Cardiac muscle cell (in vitro differentiated cells and primary cell): ENCODE results near the gene CYSTM1. TPM values are rescaled to one million over a fixed set of nuclear protein-coding genes. Genes with fewer than 3 reads are reported as not detected.

Experiments used
- DNase-seq, 2 donors: peaks; one replicate each; pipeline versions ENCODE4 v3.0.0 to v3.0.0-alpha.2; 2010 to 2017; ENCODE audit warnings: low read depth in 1 of 2, low spot score in 1 of 2
- H3K27ac ChIP-seq: fragments of 200-600 bp; sonication (generic); 2 replicates; pipeline ENCODE4 v1.5.1; 2016
- H3K27me3 ChIP-seq: fragments of 200-600 bp; sonication (generic); 2 replicates; pipeline ENCODE4 v1.6.0; 2016; ENCODE audit warnings: control low read depth
- H3K36me3 ChIP-seq: fragments of 200-600 bp; sonication (generic); 2 replicates; pipeline ENCODE4 v1.5.1; 2016; ENCODE audit warnings: control low read depth
- H3K4me1 ChIP-seq: fragments of 200-600 bp; sonication (generic); 2 replicates; pipeline ENCODE4 v1.8.1; 2017; ENCODE audit warnings: low read depth, mild to moderate bottlenecking, mixed run types
- H3K4me3 ChIP-seq: fragments of 200-600 bp; sonication (generic); 2 replicates; pipeline ENCODE4 v1.5.1; 2016; ENCODE audit warnings: mild to moderate bottlenecking
- H3K9me3 ChIP-seq: fragments of 200-600 bp; sonication (generic); 2 replicates; pipeline ENCODE4 v1.5.1; 2017; ENCODE audit warnings: low read depth, mild to moderate bottlenecking, control low read depth
- polyA plus RNA-seq: library from polyadenylated mRNA; unstranded; fragments of >200 nt; fragmentation: Nextera tagmentation; extraction: Ambion mirVana; gene quantifications from 2 replicates; pipeline ENCODE4 v1.2.1, GENCODE V29; 2016
- total RNA-seq: library from RNA; depleted of rRNA; stranded (reverse); fragments of >200 nt; gene quantifications from 2 replicates; pipeline ENCODE4 v1.2.3, GENCODE V29; 2016
- TF ChIP-seq, protein P1 (sequence below): IDR thresholded peaks from 2 replicates; pipeline ENCODE4 v1.5.1; 2012; ENCODE audit warnings: low read depth, mild to moderate bottlenecking, low read length

Gene CYSTM1
- total and polyA plus RNA-seq, 2 experiments from 2014 or later, result 31.8 to 83.7 TPM

DNA sequence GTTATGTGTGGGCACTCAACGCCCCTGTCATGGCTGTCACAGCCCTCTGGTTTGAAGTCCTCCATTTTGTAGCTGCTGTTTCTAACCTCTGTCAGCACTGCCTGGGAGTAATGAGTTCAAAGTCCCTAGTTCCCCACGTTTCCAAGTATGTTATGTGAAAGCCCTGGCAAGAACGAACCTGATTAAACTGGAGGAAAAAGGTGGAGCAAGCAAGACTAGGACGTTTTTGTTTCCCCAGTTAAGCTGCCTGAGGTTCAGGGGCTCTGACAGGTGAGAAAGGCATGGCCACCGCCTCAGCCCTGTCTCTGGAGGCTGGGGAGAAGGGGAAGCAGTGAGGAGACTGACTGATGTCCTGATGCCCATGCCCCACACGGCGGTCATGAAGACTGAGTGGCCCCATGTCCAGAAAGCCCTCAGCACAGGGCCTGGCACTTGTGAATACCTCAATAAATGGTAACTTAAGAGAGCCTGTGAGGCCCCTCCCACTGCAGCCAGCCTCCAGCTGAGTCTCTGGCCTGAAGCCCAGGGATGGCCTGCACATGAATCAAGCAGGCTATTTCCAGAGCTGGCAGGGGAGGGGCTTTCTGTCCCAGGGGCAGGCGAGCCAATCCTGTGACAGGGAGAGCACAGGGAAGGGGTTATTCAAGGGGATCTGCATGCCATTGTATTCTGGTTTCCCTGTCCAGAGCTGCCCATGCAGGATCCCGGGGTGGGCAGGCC lies 66.2 kb downstream of the CYSTM1 start:
- Histone ChIP-seq H3K4me1 (peaks cover 24% of the 10 kb centered on the region), H3K4me3 (no peak overlapping the region), H3K9me3 (no peaks in the 10 kb centered on the region), H3K27ac (peak overlapping the region; percentile 63), H3K27me3 (no peaks in the 10 kb centered on the region), H3K36me3 (peaks cover 7% of the 10 kb centered on the region)
- DNase-seq, result peak; percentile 94 to 95
- TF ChIP-seq, protein P1, sequence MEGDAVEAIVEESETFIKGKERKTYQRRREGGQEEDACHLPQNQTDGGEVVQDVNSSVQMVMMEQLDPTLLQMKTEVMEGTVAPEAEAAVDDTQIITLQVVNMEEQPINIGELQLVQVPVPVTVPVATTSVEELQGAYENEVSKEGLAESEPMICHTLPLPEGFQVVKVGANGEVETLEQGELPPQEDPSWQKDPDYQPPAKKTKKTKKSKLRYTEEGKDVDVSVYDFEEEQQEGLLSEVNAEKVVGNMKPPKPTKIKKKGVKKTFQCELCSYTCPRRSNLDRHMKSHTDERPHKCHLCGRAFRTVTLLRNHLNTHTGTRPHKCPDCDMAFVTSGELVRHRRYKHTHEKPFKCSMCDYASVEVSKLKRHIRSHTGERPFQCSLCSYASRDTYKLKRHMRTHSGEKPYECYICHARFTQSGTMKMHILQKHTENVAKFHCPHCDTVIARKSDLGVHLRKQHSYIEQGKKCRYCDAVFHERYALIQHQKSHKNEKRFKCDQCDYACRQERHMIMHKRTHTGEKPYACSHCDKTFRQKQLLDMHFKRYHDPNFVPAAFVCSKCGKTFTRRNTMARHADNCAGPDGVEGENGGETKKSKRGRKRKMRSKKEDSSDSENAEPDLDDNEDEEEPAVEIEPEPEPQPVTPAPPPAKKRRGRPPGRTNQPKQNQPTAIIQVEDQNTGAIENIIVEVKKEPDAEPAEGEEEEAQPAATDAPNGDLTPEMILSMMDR, result no peak

DNA sequence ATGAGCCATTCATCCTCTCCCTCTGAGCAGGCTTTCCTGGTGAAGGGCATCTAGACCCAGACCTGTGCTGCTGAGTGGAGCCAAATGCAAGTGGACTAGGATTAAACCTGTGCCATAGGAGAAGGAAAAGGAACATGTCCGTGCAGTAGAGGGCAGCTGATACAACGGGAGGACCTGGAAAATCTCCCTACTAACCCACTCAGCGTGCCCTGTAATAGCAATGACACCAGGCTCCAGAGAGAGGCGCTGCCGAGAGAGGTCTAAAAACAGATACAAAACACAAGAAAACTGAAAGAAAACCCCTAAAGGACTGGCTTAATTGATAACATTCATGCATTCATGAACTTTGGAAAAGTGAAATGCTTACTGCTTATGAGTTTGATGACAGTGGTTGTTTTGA lies 67.1 kb downstream of the CYSTM1 start:
- no peak for DNase-seq
- Histone ChIP-seq H3K27ac (peak overlapping the region; percentile 53), H3K27me3 (no peaks in the 10 kb centered on the region), H3K36me3 (peaks cover 7% of the 10 kb centered on the region), H3K9me3 (no peaks in the 10 kb centered on the region), H3K4me1 (peaks cover 24% of the 10 kb centered on the region), H3K4me3 (no peak overlapping the region)
- TF ChIP-seq, protein P1, result peak; percentile 20

DNA sequence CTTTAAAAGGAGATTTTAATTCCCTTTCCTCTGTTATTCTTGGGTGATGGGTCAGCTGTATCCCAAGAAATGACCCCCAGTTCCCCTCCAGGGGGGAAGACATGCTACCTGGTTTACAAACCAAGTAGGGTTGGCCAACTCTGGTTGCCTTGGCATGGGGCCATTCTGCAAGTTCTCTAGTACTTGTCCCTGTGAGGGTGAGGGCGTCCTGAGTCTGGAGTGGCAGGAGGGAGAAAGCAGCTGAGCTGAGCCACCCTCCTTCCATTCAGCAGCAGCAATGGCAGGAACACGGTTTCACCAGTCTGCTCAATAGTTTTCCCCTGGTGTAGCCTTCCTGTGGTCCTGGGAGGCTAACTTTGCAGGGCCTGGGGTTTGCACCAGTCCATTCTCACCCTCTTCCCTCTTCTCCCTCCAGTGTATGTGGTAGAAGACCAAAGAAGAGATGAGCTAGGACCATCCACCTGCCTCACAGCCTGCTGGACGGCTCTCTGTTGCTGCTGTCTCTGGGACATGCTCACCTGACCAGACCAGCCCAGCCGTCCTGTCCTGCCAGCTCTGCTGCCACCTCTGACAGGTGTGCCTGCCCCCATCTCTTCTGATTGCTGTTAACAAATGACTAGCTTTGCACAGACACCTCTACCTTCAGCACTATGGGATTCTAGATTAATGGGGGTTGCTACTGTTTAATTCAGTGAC lies 68.0 kb downstream of the CYSTM1 start:
- no peaks in the 10 kb centered on the region for H3K27me3 ChIP-seq
- peaks cover 7% of the 10 kb centered on the region for H3K36me3 ChIP-seq
- no peak overlapping the region for H3K27ac ChIP-seq
- no peak overlapping the region for H3K4me3 ChIP-seq
- DNase-seq, result no peak
- no peaks in the 10 kb centered on the region for H3K9me3 ChIP-seq
- TF ChIP-seq, protein P1, result no peak
- peaks cover 24% of the 10 kb centered on the region for H3K4me1 ChIP-seq

DNA sequence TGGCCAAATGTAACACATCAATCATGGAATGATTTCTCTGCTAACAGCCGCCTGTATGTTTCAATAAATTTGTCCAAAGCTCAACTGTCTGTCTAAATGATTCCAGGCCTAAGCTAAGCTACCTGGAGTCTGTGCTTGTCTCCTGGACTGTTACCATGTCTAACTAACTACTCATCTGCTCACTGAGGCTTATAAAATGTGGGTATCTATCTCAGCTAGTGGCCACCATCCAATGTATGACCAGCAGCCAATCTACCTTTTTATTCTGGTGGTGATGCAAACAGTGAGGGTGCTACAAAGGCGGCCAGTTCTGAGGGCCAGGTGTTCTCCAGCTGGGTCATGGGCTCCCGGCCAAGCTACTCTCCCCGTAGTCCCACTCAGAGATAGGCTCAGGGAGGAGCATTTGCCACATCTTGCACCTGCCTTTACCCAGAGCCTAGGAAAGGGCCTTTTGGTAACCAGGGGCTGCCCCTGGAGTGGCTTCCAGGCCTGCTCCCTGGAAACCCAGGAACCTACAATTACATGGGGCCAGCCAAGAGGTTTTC lies 68.8 kb downstream of the CYSTM1 start:
- Histone ChIP-seq H3K4me3 (no peak overlapping the region), H3K27me3 (no peaks in the 10 kb centered on the region), H3K27ac (no peak overlapping the region), H3K36me3 (peaks cover 7% of the 10 kb centered on the region), H3K4me1 (peaks cover 24% of the 10 kb centered on the region), H3K9me3 (no peaks in the 10 kb centered on the region)
- no peak for DNase-seq
- TF ChIP-seq, protein P1, result no peak

DNA sequence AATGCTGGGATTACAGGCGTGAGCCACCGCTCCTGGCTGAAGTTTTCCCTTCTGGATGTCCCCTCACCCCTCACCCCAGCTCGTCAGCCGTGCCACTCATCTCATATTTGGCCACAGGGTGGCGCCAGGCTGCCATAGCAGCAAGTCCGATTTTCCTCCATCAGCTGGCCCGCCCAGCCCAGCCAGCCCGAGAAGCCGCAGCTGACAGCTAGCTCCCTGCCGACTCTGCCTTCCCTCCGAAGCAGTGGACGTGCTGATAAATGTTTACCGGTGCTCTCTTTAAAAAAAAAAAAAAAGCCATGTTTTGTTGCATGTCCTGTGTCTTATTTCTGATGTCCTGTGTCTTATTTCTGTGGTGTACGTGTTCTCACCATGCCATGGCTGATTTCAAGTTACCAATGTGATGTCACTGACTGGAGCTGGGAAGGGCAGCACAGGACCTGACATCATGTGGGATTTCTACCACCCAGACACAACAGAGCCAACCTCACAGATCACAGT lies 69.6 kb downstream of the CYSTM1 start:
- peaks cover 24% of the 10 kb centered on the region for H3K4me1 ChIP-seq
- H3K36me3 ChIP-seq, result peaks cover 10% of the 10 kb centered on the region
- no peak overlapping the region for H3K27ac ChIP-seq
- no peaks in the 10 kb centered on the region for H3K27me3 ChIP-seq
- DNase-seq, result peak; percentile 93 to 95
- no peak overlapping the region for H3K4me3 ChIP-seq
- TF ChIP-seq, protein P1, result peak; percentile 78
- H3K9me3 ChIP-seq, result no peaks in the 10 kb centered on the region
